Measurements from ENCODE around the gene RNF150. TPM values are rescaled to one million over a fixed set of nuclear protein-coding genes. Genes with fewer than 3 reads are reported as not detected.
"Not testable (repeated sequence)": the region's sequence is repeated elsewhere in the genome, so short reads cannot be mapped to it uniquely, and the experiment has no call there.

RNF150 gene
- total RNA-seq, 1 experiment from 2014 or later, result 15.3 TPM

DNA sequence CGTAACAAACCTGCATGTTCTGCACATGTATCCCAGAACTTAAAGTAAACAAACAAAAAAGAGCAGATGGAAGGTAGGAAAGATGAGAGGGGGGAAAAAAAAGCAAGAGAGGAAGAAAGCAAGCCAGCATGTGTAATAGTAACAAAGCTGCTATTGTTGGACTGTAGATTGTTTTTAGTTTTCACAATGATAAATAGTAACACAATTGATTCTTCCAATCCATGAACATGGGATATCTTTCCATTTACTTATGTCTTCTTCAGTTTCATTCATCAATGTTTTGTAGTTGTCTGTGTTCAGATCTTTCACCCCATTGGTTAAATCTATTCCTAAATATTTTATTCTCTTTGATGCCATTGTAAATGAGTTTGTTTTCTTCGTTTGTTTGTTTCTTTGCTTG, 292.1 kb downstream of the RNF150 start:
- no peak for DNase-seq (ENCODE audit: low read depth, low spot score)
- in situ Hi-C loops (cut with HindIII; ENCODE audit: low pct_unique_long_range_greater_than_20kb, low sequenced_read_pairs), result no loop called here

DNA sequence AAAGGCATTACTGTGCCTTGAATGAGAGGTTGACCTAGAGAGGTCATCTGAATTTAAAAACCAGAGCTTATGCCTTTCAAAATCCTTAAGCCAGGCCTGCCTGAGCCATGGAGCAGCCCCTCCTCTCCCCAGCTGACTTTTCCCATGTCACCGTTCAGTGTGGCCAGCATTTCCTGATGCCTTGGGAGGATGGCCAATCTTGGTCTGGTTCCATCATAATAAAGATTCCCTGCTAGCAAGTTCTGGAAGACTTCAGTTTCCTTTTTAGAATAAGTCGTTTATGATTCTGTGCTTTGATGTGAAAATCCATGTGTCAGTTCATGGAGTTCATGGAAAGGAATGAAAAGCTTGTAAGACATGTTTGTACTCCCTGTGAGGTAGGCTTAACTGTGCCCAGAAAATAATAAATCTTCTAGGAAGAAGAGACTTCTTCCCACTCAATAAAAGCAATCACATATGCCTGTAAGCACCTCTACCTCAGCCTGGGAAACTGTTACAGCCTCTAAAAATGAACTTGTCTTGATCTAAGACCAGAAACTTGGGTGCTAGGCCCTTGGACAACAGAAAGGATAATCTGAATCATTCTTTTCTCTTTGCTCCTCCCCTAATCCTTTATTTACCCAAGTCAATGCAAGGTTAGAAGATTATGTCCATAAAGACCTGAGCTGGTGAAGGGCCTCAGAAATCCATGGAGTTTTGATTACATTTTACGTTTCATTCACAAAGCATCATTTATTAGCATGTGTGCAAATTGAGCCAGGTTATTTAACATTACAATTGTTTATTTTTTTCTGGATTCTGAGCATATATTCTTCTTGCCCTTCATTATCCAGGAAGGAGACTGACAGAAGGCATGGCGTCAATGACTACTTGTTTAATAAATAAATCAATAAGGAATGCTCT, 293.1 kb downstream of the RNF150 start:
- in situ Hi-C loops (cut with HindIII; ENCODE audit: low pct_unique_long_range_greater_than_20kb, low sequenced_read_pairs), result no loop called here
- DNase-seq (ENCODE audit: low read depth, low spot score), result no peak

DNA sequence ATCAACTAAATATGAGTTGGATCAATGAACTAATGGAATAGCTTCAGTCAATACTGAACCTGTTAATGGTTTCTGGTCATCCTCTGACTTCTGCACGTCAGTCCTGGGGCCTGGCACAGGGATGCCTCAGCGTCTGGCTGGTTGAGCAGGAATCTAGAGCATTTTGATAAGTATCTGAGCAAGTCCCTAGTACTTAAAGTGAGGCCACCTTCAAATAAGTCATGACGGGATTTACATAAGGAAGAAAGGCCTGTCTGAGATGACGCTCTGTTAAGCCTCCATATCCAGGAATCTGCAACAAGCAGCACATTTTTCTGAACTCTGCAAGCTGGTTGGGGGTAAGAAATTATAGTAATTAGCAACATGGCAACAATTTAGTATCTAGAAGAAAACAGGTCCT, 293.9 kb downstream of the RNF150 start:
- in situ Hi-C loops (cut with HindIII; ENCODE audit: low pct_unique_long_range_greater_than_20kb, low sequenced_read_pairs), result no loop called here

DNA sequence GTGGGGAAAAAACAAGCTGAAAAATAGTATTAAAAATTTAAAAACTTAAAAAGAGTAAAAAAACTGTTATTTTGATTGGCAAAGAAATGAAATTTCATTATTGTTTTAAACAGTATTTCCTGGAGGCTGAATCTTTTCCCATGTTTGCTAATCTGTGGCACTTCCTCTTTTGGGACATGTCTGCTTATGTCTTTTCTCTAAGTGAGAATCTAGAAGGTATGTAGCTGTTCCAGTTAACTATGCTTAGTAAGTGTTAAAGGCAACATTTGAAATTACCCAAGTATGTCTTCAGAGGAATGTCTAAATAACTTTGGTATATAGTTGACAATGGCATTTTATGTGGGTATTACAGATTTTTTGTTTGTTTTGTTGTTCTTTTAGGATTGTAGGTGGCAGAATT, 295.5 kb downstream of the RNF150 start:
- in situ Hi-C loops (cut with HindIII; ENCODE audit: low pct_unique_long_range_greater_than_20kb, low sequenced_read_pairs), result no loop called here
- no peak for DNase-seq (ENCODE audit: low read depth, low spot score)

More for the DNA sequence above, 293.9 kb downstream of the RNF150 start:
- DNase-seq (ENCODE audit: low read depth, low spot score), result no peak

DNA sequence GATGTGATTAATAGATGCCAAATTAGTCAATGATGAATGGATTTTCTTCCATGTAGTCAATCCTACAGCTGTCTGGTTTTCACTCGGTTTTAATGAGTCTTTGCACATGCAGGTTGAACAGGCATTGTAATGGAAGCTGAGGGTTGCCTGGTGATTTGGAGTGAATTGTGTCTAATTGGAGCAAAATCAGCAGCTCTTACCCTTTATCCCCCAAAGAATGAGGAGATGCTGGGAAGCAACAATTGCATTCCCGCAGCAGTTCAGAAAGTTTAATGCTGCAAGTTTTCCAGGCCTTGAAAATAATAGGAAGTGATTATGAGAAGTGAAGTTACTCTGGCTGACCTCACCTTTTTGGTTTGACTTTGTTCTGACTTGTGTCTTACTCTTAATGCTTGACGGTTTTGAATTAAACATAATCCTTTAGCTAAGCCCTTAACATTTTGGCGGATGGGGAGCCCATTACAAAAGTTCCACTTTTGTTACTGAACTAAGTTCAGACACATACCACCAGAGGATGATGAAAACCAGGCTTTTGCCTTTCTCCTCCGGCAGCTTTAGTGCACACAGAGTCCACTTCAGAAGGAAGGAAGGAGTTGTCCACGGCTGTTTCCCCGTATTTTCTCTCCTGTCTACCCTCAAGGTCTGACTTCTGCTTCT, 298.3 kb downstream of the RNF150 start:
- in situ Hi-C loops (cut with HindIII; ENCODE audit: low pct_unique_long_range_greater_than_20kb, low sequenced_read_pairs), result no loop called here
- no peak for DNase-seq (ENCODE audit: low read depth, low spot score)

DNA sequence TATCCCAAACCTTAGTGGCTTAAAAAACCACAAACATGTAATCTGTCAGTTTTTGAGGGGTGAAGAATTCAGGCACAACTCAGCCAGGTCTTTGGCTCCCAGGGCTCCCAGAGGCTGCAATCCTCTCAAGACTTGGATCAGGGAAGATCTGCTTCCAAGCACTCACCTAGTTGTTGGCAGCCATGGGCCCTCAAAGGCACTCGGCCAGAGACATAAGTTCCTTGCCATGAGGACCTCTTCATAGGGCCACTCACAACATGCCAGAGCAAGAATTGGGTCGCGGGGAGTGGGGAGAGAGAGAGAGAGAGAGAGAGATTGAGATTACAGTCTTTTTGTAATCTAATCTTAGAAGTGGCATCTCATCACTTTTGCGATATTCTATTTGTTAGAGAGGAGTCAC, 300.0 kb downstream of the RNF150 start:
- DNase-seq (ENCODE audit: low read depth, low spot score), result no peak
- in situ Hi-C loops (cut with HindIII; ENCODE audit: low pct_unique_long_range_greater_than_20kb, low sequenced_read_pairs), result no loop called here

DNA sequence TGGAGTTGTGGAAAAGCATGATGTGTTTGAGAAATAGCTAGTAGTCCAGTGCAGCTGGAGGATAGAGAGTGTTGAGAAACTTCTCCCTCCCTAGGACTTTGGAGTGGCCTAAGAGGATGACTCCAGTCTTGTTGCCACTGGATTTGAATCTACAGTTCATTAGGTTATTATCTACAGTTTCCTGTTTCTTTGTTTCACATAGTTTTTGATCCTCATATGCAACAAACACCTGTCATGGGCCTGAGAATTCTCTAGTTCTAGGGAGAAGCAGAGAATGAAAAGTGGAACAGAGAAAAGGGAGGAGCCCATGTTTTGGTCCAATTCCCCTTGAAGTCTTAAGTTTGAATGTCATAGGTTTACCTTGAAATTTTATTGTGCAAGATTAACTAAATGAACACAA, 303.4 kb downstream of the RNF150 start:
- no peak for DNase-seq (ENCODE audit: low read depth, low spot score)
- in situ Hi-C loops (cut with HindIII; ENCODE audit: low pct_unique_long_range_greater_than_20kb, low sequenced_read_pairs), result no loop called here

DNA sequence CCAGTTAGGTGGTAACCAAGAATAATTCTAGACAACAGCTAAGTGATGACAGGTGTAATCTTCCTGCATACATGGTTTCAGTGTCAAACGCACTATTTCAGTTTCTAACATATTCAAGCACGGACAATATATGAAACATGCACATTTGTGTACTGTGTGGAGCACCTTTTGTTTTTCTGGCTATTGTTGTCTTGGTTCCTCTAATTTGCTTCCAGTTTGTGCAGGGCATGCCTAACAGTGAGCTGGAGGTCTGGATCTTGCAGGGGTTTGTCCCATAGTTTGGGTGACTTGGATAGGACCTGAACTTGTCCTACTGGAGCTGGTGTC, 306.6 kb downstream of the RNF150 start:
- no peak for DNase-seq (ENCODE audit: low read depth, low spot score)
- in situ Hi-C loops (cut with HindIII; ENCODE audit: low pct_unique_long_range_greater_than_20kb, low sequenced_read_pairs), result no loop called here

DNA sequence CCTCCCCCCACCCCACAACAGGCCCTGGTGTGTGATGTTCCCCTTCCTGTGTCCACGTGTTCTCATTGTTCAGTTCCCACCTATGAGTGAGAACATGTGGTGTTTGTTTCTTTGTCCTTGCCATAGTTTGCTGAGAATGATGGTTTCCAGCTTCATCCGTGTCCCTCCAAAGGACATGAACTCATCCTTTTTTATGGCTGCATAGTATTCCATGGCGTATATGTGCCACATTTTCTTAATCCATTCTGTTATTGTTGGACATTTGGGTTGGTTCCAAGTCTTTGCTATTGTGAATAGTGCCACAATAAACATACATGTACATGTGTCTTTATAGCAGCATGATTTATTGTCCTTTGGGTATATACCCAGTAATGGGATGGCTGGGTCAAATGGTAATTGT, 312.7 kb downstream of the RNF150 start:
- in situ Hi-C loops (cut with HindIII; ENCODE audit: low pct_unique_long_range_greater_than_20kb, low sequenced_read_pairs), result not testable (repeated sequence)

DNA sequence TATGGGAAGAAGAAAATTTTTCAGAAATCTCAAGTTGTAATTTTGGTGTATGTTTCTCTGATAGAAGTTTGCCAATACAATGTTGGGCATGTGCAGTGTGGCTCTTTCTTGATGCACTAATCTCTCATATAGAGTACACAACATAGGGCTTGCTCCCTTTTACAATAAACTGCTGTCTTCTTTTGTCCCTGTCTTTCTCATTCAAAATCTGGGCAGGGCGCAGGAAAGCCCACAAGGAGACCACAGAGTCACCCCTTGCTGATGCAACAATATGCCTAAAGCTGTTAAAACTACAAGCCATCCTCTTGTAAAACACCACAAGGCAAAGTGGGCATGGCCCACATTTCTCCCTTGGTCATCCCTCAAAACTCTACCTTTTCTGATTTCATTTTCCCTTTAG, 313.7 kb downstream of the RNF150 start:
- DNase-seq (ENCODE audit: low read depth, low spot score), result no peak
- in situ Hi-C loops (cut with HindIII; ENCODE audit: low pct_unique_long_range_greater_than_20kb, low sequenced_read_pairs), result no loop called here

More for the DNA sequence above, 312.7 kb downstream of the RNF150 start:
- not testable (repeated sequence) for DNase-seq (ENCODE audit: low read depth, low spot score)

DNA sequence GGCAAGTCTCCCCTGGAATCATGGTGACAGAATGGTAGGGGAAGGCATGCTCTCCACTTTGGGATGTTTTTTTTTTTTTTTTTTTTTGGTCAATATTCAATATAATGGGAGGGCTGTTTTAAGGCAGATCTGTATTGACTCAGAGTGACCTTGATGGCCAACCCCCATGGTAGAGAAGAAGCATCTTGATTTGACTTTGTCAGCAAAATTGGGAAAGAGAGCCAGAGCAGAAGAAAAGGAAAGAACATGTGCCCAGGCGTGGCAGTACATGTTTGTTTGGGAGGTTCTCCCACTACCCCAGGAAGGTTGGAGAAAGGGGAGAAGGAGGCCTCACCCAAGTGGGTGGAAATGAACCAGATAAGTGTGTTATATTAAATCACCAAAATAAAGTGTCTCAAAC, 314.8 kb downstream of the RNF150 start:
- in situ Hi-C loops (cut with HindIII; ENCODE audit: low pct_unique_long_range_greater_than_20kb, low sequenced_read_pairs), result no loop called here
- DNase-seq (ENCODE audit: low read depth, low spot score), result no peak

DNA sequence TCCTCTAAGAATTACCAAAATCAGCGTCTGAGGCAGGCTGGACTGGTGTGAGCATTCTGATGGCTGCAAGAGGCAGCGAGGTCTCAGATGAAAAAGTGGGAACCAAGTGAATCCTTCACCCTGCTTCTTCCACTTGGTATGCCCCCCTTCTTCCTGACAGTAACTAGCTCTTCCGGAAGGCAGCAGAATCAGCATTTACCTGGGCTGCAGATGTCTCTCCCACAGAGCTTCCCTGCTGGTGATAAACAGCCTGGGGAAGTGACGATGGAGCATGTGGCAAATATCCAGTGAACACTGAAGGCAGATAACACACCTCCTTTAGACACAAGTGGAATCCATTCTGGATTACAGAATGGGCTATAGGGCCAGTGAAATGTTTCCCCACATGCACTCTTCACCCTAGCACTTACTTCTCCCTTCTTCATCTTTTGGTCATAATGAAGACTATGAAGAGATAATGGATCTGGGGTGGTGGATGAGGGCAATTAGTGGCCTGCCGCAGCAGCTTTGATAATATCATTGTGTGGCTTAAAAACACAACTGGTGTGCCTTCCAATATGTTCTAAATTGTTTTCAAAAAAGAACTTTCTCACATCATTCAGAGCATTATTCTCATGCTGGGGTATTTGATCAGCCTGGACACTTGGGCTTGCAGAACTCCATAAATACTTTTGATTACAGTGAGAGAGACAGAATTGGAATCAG, 316.3 kb downstream of the RNF150 start:
- no peak for DNase-seq (ENCODE audit: low read depth, low spot score)
- in situ Hi-C loops (cut with HindIII; ENCODE audit: low pct_unique_long_range_greater_than_20kb, low sequenced_read_pairs), result no loop called here

DNA sequence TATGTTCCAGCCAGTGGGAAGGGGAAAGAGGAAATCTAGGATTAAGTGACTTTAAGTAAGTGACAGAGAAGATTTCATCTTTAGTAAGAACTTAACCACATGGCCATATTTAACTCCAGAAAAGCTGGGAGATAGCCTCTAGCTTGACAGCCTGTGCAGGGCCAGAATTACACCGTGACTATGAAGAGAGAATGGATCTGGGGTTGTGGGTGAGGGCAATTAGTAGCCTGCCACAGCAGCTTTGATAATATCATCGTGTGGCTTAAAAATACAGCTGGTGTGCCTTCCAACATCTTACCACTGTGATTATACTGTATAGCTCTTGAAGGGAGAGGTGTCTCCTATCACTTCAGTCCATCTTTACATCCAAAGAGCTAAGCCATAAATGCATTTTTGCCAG, 319.5 kb downstream of the RNF150 start:
- DNase-seq (ENCODE audit: low read depth, low spot score), result no peak
- in situ Hi-C loops (cut with HindIII; ENCODE audit: low pct_unique_long_range_greater_than_20kb, low sequenced_read_pairs), result no loop called here

DNA sequence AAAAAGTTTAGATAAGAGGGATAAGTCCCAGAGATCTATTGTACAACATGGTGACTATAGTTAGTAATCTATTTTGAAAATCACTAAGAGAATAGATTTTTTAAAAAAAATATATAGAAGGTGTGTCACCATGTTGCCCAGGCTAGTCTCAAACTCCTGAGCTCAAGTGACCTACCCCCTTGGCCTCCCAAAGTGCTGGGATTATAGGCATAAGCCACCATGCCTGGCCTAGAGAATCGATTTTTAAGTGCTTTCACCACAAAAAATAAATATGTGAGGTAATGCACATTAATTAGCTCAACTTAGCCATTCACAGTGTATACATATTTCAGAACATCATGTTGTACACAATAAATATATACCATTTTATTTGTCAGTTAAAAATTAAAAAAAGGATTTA, 320.4 kb downstream of the RNF150 start:
- no peak for DNase-seq (ENCODE audit: low read depth, low spot score)
- in situ Hi-C loops (cut with HindIII; ENCODE audit: low pct_unique_long_range_greater_than_20kb, low sequenced_read_pairs), result no loop called here

DNA sequence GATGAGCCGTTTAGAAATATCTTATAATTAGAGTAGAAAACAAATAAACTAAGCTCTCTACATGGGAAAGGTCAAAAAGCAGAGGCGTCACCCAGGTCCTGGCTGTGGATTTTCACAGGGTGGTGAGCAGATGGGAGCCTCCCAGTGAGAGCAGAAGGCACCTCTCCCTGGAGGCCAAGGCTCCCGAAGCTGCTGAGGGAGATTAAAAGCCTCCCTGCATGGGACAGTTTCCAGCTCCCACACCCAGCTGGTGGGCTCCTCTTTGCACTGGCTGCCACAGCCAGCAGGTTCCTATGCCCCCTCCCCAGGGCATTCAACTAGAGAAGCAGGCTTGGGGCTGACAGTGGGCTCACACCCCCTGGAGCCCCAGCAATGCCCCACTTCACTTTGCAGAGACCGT, 321.8 kb downstream of the RNF150 start:
- no peak for DNase-seq (ENCODE audit: low read depth, low spot score)
- in situ Hi-C loops (cut with HindIII; ENCODE audit: low pct_unique_long_range_greater_than_20kb, low sequenced_read_pairs), result no loop called here

DNA sequence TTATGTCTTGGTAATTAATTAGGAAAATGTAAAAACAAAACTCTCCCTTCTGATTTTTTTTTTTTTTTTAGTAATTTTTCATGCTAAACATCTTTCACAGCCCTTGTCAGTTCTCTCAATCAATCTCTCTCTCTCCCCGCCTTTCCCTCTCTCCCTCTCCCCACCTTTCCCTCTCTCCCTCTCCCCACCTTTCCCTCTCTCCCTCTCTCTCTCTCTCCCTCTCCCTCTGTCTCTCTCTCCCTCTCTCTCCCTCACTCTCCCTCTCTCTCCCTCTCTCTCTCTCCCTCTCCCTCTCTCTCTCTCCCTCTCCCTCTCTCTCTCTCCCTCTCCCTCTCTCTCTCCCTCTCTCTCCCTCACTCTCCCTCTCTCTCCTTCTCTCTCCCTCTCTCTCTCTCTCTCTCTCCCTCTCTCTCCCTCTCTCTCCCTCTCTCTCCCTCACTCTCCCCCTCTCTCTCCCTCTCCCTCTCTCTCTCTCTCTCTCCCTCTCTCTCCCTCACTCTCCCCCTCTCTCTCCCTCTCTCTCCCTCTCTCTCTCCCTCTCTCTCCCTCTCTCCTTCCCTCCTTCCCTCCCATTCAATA, 322.6 kb downstream of the RNF150 start:
- in situ Hi-C loops (cut with HindIII; ENCODE audit: low pct_unique_long_range_greater_than_20kb, low sequenced_read_pairs); DNase-seq (ENCODE audit: low read depth, low spot score): not testable (repeated sequence)

Data from SK-MEL-5 (cell line).